GM12891 (cell line): Measurements from ENCODE around the gene ILF2.

Experiments
- DNase-seq: peaks from one replicate; pipeline ENCODE4 v3.0.0; 2011; ENCODE audit warnings: low spot score; ENCODE audit not compliant: insufficient read length
- FAIRE-seq: peaks from 2 replicates; lab custom pipeline; 2011; peaks lifted over from hg19 to GRCh38; lab: Jason Lieb, UNC
- PAX5 ChIP-seq: IDR thresholded peaks from 2 replicates; pipeline ENCODE4 v1.6.1; 2011; ENCODE audit warnings: low read length, moderate library complexity, mild to moderate bottlenecking; ENCODE audit not compliant: insufficient read depth, severe bottlenecking
- POLR2A ChIP-seq: IDR thresholded peaks from 2 replicates; pipeline ENCODE4 v1.6.1; 2011; ENCODE audit warnings: low read depth, low read length, control low read depth
- POLR2AphosphoS5 ChIP-seq: IDR thresholded peaks from 2 replicates; pipeline ENCODE4 v1.6.1; 2011; ENCODE audit warnings: low read depth, low read length, control low read depth
- POU2F2 ChIP-seq: IDR thresholded peaks from 2 replicates; pipeline ENCODE4 v1.6.1; 2011; ENCODE audit warnings: low read depth, mild to moderate bottlenecking, control low read depth, low read length, moderate library complexity
- SPI1 ChIP-seq: IDR thresholded peaks from 2 replicates; pipeline ENCODE4 v1.6.1; 2011; ENCODE audit warnings: low read depth, low read length, control low read depth
- TAF1 ChIP-seq: IDR thresholded peaks from 2 replicates; pipeline ENCODE4 v1.6.1; 2011; ENCODE audit warnings: low read depth, low read length, control low read depth

The ILF2 gene

GRCh38 chr1:153629343-153629665 is 41.5 kb downstream of the ILF2 start:
- TF ChIP-seq POU2F2 (no peak), SPI1 (no peak), TAF1 (no peak), POLR2A (no peak), POLR2AphosphoS5 (no peak), PAX5 (no peak)
- FAIRE-seq, result no peak
- no peak for DNase-seq

- TF ChIP-seq POU2F2 (no peak), PAX5 (no peak), TAF1 (no peak), POLR2AphosphoS5 (no peak), SPI1 (no peak), POLR2A (no peak)
- DNase-seq (no peak), FAIRE-seq (no peak)
These were observed 42.0 kb downstream of the ILF2 start for GRCh38 chr1:153628638-153629342.

DNA sequence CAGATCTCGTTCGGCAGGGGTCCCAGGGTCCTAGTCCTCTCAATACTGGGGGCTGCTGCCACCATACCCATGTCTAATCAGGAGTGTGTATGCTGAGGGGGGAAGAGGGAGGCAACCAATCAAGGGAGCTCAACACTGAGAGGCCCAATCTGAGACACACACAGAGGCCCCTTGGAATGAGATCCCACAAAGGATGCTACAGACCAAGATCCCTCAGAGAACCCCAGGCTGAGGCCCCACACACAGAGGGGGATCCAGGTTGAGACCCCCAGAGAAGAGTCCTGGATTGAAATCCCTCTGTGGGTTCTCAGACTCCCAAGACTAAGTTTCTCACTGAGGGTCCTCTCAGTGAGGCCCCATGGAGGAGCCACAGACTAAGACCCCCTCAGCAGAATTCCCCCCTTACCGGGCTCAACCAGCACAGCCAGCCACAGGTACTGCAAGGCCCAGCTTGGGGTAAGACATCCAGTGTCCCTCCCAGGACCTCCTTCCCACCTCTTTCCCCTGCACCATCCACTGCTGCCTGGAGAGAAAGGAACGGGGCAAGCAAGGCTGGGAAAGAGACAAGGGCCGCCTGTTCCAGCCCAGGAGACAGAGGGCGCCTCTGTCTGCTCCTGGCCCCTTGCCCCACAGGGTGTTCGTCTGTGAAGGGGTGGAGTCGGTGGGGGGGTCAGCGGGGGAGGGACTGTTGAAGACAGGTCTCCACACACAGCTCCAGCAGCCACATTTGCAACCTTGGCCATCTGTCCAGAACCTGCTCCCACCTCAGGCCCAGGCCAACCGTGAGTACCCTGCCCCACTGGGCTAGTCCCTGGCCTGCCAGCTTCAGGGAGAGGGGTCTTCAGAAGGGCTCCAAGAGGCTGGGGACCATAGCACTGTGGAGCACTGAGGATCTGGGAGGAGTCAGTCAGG is 42.8 kb downstream of the ILF2 start, which contains the start of gene S100A1:
S100A1 (plus strand) TSS at position 720 of the 912 bp plus-strand sequence. CDS start 2,088 bp downstream, outside the sequence.
- TF ChIP-seq TAF1 (no peak), POU2F2 (no peak), SPI1 (no peak), PAX5 (no peak), POLR2A (no peak), POLR2AphosphoS5 (no peak)
- no peak for DNase-seq
- FAIRE-seq, result no peak

DNA sequence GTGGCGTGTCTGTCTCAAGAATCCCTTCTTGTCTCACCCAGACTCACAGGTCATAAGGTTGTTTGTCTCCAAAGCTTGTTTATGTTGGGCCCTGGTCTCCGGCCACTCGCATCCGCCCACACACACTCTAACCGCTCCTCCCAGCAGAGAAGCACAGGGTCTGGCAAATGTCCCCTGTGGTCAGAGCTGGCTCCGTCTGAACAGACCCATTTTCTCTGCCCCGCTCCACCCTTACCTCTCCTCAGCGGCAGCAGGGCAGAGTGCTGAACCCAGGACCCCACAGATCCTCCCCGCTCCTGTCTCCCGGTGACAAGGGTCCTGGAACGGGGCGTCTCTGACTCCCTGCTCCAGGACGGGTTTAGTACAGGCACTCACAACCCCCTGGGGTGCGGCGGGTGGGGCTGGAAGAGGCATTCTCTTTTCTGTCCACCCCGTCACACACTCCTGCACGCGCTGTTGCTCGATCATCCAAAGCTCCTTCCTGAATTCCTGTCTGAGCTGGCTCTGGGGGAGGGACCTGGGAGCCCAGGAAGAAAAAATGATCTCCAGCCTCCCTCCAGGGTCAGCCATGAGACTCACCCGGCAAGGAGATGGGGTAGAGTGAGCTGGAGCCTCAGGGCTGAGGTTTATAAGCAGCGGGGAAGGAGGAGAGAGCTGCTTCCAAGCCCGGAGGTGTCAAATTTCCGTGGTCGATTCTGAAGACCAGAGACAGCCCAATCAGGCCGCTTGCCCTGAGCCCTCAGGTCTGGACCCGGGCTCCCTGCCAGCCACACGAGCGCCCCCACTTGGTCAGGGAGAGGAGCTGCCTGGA is 43.7 kb downstream of the ILF2 start, which contains the start of gene S100A13:
S100A13 (minus strand) TSS at position 602 of the 811 bp plus-strand sequence. CDS start 1,033 bp downstream, outside the sequence.
- FAIRE-seq (no peak), DNase-seq (peak; percentile 69)
- no peak for TF ChIP-seq TAF1
- TF ChIP-seq POU2F2, result no peak
- TF ChIP-seq POLR2A, result no peak

DNA sequence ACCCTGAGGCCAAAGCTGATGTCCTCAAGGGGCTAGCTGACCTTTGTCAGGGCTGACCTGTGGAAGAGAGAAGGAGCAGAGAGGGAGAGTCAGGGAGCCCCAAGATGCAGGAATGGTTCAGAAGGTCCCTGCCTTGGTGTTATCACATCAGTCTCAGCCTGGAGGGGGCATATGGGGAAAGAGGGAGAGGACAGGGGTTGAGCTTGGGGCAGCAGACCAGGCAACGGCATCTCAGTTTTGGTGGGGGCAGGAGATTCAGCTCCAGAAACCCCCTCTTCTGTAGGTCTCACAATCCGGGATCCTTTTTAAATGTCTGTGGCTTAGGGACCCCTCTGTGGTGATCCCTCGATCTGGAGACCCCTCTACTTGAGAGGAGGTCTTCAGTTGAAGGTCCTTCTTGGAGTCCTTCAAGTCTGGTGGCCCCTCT is 44.3 kb downstream of the ILF2 start:
- TF ChIP-seq POLR2A (no peak), POU2F2 (no peak), SPI1 (no peak), POLR2AphosphoS5 (no peak), PAX5 (no peak), TAF1 (no peak)
- no peak for FAIRE-seq
- DNase-seq, result no peak

GRCh38 chr1:153624965-153625611 is 45.7 kb downstream of the ILF2 start:
- no peak for FAIRE-seq
- no peak for TF ChIP-seq POU2F2
- TF ChIP-seq POLR2A, result no peak
- TF ChIP-seq SPI1, result no peak
- no peak for TF ChIP-seq POLR2AphosphoS5
- TF ChIP-seq PAX5, result no peak
- no peak for TF ChIP-seq TAF1
- no peak for DNase-seq

DNA sequence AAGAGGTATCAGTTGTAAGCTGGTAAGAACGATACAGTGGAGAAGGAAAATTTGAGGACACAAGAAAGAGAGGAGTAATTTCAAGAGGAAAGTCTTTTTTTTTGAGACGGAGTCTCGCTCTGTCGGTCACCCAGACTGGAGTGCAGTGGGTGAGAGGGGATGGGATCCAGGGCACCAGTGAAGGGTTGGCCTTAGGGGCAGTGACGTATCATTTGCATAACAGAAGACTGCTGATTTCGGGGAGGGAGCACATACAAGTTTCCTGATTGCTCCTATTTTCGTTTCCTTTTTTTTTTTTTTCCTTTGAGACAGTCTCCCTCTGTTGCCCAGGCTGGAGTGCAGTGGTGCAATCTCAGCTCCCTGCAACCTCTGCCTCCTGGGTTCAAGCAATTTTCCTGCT is 47.7 kb downstream of the ILF2 start:
- FAIRE-seq, result no peak
- TF ChIP-seq POLR2AphosphoS5 (no peak), POU2F2 (no peak), TAF1 (no peak), PAX5 (no peak), SPI1 (no peak), POLR2A (no peak)
- no peak for DNase-seq

GRCh38 chr1:153619171-153619570 is 51.6 kb downstream of the ILF2 start:
- DNase-seq (no peak), FAIRE-seq (no peak)
- no peak for TF ChIP-seq POLR2A
- no peak for TF ChIP-seq POLR2AphosphoS5
- no peak for TF ChIP-seq SPI1
- TF ChIP-seq TAF1, result no peak
- TF ChIP-seq POU2F2, result no peak
- TF ChIP-seq PAX5, result no peak

- DNase-seq (no peak), FAIRE-seq (peak; percentile 31)
These were observed 53.1 kb downstream of the ILF2 start for GRCh38 chr1:153617663-153618062.

More at GRCh38 chr1:153617663-153618062, 53.1 kb downstream of the ILF2 start:
- TF ChIP-seq POU2F2, result no peak
